NCI-H187 (cell line): ENCODE measurements around the gene GJD3.

Experiments
- DNase-seq, 2 experiments: peaks; one replicate each; lab custom pipeline; 2025; lab: John Stamatoyannopoulos, UW

Gene GJD3

DNA sequence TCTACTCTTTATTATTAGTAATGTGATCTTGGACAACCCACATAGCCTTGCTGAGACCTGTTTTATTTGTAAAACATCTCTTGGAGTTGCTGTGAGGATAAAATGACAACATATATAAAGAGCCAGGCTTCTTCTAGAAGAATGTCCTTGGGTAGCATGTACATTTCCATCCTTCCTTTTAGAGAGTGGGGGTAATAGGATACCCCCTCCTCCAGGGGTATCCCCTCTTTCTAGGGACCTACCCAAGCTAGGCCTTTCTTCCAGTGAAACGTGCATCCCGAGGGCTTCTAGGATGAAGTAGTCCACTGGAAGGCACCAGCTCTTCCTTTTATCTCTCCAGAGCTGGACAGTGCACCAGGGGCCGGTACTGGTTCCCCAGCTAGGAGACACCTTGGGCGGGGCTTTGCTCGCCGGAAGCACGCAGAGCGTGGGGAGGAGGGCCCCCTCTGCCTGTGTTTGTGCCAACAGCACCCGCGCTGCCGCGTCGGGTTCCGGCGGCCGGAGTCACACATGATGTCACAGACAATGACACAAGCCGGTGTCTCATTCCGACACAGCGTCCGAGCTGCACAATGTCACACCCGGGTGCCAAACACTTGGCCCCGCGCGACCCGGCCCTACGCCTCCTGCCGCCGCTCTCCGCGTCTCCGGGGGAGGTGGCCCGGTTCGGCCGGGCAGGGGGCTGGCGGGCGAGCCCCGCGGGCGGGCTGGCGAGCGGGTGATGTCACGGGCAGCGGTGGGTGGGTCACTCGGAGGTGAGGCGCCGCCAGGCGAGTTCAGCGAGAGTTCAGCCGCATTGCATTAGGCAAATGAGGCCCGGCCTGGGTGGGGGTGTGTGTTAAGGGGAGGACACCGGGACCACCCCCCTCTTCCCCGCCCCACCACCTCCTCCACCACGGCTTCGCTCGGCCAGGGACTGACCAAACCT, 23.4 kb downstream of the GJD3 start:
- peak; percentile 22 to 23 for DNase-seq

DNA sequence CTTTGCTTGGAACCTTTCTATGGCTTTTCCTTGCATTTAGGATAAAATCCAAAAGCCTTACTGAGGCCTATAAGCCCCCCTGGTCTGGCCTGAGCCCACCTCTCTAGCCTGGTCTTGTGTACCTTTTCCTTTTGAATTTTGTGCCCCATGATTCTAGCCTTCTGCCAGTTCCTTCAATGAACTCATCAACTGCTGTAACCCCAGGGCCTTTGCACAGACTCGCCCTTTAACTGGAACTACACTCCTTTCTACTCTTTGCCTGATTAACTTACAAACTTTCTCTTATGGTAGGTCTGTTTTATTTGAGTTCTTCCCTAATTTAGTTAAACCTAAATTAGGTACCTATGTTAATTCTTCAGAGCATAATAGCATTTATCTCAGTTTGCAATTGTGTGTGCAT, 24.2 kb downstream of the GJD3 start:
- DNase-seq, result no peak

DNA sequence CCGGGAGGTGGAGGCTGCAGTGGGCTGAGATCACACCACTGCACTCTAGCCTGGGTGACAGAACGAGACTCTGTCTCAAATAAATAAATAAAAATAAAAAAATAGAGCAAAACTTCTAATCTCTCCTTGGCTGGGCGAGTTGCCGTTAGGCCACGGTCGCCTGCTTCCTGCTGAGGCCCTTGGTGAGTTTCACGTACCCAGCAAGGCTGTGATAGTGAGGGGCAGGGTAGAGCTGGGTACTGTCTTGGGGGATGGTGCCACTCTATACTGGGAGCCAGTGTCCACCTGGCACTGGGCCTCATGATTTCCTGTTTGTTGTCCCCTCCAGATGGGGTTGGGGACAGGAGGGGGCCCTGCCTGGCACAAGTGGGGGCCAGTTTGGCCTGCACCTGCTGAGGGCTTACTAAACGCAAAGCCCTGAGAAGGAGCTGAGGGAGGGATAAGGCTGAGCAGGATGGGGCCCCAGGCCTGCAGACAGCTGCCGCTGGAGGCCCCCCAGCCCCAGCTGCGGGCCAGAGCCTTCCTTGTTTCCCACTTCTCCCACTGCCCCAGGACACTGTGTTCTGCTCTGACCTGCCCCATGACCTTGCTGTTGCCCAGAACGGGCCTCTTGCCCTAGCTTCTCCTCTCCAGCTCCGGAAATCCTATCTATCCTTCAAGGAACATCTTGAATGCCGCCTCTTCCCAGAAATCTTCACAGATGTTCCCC, 25.4 kb downstream of the GJD3 start:
- DNase-seq, result no peak

DNA sequence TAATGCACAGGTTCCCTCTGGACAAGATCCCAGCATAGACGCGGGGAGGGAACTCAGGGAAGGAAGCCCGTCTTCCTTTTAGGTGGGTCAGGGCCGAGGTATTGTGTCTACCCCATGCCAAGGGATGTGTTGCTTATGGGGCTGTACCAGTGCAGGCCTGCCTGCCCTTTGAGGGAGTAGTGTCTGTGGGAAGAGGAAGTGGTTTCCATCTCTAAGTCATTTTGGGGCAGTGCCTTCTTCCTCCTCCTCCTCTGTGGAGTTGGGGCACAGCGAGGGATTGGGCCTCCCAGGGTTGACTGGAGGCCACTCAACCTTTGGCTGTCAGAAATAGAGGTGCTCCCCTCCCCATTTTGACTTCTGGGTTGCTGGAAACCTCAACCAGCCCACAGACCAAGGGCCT, 26.5 kb downstream of the GJD3 start:
- DNase-seq, result no peak

DNA sequence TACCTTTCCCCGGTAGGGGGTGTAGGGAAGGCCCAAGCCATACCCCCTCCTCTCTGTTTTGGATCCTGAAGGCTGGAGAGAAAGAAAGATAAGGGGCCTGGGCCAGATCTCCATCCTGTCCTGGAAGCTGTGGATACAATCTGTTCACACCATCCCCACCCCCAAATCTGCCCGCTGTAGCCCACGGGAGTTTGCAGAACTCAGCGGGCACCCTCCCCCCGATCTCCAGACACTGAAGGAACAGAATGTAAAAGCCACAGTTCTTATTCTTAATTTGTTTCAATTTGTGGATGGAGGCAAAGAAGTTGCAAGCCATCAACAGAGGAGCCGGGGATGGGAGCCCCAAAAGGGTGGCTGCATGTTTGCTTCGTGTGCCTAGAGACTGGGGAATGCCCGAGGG, 27.2 kb downstream of the GJD3 start:
- no peak for DNase-seq

DNA sequence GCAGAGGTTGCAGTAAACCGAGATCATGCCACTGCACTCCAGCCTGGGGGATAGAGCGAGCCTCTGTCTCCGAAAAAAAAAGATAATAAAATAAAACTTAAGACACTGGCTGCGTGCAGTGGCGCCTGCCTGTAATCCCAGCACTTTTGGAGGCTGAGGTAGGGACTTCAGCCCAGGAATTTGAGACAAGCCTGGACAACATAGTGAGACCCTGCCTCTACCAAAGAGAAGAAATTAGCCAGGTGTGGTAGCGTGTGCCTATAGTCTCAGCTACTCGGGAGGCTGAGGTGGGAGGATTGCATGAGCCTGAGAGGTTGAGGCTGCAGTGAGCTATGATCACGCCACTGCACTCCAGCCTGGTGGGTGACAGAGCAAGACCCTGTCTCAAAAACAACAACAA, 28.9 kb downstream of the GJD3 start:
- no peak for DNase-seq

DNA sequence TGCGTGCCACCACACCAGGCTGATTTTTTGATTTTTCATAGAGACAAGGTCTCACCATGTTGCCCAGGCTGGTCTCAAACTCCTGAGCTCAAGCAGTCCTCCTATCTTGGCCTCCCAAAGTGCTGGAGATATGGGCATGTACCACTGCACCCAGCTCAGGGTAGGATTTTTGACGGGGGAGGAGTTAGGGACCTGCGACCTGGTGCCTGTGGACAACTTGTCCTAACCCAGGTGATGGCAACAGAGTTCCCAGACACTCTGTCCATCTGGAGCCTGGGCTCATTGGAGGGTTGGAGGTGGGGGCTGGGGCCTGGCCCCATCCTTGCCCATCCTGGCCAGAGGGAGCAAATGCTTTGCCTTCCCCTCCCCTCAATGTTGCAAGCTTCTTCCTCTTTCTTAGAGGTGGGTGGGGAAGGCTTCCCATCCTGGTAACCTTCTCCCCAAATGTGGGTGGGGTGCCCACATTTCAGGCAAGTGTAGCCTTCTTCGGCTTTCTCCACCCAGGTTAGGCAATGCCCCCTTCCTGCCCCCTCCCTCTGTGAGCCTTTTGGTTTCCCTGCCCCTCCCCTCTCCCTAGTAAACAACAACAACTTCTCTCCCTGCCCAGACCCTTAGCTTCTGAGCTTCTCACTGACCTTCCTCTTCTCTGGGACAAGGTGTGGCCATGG, 30.6 kb downstream of the GJD3 start:
- DNase-seq, result no peak

DNA sequence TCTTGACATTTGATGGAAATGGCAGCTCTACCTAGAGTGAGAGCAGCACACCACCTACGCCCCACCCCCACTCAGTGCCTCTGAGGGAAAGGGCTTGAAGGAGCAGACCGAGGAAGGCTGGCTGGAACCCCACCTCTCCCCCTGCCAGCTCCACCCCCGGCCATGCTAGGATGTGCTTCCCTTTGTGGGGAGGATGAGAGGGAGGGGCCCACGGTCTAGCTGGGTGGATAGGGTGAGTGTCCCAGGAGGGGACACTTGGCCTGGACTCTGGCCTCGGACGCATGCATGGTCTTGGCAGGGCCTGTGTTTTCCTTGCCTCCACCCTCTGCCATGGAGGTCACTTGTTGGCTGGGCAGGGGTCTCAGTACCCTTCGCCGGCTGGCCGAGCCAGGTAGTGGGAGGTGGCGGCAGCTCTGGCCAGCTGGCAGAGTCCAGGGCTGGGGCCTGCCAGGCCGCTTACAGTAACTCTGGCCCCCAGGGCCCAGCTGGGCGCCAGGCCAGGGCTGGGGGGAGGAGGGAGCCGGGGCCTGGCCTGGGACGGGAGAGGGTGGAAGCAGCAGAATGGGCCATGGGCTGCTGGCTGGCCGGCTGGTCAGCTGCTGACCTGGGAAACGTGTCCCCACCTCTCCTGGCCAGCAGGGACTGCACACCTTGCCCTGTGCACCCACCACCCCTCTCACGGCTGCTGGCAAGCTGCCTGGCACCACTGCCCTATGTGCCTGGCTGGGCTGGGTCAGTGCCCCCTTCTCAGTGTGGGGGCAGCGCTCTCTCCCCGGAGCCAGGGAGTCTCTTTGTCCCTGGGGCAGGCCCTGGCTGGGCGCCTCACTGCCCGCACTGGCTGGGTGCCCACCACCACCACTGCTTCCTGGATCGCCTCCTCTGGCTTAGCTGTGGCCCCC, 32.5 kb downstream of the GJD3 start:
- DNase-seq, result no peak

DNA sequence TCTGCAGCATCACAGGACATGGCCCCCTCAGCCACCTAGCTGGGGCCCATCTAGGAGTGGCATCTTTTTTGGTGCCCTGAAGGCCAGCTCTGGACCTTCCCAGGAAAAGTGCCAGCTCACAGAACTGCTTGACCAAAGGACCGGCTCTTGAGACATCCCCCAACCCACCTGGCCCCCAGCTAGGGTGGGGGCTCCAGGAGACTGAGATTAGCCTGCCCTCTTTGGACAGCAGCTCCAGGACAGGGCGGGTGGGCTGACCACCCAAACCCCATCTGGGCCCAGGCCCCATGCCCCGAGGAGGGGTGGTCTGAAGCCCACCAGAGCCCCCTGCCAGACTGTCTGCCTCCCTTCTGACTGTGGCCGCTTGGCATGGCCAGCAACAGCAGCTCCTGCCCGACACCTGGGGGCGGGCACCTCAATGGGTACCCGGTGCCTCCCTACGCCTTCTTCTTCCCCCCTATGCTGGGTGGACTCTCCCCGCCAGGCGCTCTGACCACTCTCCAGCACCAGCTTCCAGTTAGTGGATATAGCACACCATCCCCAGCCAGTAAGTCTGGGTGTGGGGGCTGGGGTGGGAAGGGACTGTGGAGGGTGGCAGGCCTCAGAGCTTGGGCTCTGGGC, 33.6 kb downstream of the GJD3 start:
- DNase-seq, result no peak

DNA sequence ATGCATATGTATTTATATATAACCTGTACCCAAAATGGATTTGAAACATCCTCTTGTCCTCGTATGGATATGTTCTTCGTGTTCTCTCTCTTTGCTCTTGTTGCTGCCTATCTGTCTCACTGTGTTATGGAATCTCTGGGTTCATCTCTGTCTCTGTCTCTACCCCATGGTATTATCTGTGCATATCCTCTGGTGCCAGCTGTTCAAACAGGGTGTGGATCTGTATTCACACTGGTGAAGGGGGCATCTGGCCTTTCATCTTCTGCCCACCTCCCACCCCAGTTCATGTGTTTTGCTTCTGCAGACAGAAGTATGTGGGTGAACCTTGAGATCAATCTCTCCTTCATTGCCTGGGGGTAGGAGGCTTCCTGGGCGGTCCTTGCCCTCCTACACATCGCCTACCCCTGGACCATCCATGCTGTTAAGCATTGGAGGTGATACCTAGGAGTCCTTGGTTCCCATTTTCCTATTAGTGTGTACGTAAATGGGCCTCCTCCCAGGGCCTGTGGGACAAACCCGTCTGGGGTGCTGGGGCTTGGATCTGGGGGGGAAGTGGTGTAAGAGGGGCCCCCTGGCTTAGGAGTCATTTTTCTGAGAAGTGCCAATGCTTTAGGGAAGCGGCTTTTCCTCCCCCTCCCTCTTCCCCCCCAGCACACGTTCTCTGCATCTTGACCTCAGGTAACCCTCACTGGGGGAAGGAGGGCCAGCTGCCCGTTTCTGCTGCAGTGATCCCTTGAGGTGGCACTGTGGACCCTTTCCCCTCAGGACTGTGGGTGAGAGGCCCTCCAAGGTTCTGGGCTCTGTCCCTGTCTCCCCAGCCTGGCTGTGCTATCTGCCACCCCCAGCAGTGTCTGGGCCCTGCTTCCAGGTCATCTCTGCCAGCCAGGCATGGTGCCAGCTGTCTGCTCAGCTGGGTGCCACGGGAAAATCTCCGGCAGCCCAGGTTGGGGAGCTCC, 34.4 kb downstream of the GJD3 start:
- DNase-seq, result no peak

DNA sequence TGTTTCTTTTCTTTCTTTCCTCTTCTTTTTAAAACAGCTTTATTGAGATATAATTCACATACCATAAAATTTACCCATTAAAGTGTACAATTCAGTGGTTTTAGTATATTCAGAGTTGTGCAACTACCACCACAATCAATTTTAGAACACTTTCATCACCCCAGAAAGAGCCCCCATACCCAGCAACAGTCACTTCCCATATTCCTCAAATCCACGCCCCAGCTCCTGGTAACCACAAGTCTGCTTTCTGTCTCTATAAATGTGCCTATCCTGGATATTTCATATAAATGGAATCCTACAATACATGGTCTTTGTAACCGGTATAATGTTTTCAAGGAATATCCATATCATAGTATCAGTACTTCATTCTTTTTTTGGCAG, 36.2 kb downstream of the GJD3 start:
- DNase-seq, result no peak

DNA sequence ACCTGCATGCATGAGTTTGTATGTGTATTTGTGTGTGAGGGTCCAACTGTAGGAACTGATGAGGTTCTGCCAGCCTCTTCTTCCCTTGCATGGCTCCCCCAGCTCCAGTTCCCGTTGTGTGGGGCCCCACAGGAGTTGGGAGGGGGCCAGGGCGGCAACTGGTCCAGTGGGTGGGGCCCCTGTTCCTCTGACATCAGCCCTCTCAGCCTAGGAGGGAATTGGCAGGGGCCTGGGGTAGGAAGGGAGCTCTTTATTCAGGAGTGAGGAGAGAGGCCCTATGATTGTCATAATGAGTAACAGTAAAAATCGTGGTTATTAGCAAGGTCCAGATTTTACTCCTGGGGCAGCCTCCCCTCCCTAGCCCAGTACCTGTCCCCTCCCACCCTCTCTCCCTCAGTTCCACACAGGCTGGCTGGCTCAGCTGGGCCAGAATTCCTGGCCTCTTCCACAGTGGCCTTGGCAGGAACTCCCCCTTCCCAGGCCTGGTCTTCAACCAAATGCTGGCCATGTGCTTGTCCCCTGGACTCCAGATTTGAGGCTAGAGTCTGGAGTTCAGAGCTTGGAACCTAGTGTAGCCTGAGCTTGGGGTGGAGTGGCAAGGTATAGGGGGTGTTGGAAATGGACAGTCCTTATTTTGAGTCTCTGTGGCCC, 36.7 kb downstream of the GJD3 start:
- DNase-seq, result no peak

DNA sequence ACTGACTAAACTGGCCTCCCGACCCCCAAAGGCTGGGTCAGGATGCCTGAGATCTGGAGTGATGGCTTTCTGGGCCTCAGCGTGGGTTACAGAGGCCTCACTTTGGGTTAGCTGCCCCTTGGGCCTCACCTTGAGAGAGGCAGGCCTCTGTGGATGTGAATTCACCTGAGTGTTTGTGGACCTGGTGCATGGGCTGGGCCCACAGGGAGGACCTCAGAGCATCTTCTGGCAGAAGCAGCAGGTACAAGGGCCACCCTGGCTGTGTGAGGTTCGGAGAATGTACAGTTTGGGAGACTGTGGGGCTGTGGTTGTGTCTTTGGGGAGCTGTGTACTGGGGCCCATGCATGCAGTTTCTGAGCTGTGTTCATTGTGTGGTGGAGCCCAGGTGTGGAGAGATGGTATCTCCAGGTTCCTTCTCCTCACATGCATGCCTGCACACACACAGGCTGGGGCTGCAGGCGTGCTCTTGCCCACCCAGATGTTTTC, 37.2 kb downstream of the GJD3 start:
- DNase-seq, result no peak

DNA sequence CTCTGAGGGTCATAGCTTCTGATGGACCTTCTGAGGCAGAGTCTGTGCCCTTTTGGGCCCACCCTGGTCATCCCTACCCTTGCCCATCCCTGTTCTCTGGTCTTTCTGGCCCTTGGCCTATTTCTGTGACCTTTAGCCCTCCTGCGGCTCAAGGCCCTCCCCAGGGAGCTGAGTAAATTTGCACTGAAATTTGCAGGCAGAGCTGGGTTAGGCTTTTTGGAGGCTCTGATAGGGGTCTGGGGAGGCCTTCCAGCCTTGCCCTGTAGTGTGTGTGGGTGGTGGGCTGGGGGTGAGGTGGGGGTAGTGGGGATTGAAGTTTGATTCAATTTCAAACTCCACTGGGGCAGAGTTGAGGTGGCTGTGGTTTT, 37.7 kb downstream of the GJD3 start:
- DNase-seq, result no peak

DNA sequence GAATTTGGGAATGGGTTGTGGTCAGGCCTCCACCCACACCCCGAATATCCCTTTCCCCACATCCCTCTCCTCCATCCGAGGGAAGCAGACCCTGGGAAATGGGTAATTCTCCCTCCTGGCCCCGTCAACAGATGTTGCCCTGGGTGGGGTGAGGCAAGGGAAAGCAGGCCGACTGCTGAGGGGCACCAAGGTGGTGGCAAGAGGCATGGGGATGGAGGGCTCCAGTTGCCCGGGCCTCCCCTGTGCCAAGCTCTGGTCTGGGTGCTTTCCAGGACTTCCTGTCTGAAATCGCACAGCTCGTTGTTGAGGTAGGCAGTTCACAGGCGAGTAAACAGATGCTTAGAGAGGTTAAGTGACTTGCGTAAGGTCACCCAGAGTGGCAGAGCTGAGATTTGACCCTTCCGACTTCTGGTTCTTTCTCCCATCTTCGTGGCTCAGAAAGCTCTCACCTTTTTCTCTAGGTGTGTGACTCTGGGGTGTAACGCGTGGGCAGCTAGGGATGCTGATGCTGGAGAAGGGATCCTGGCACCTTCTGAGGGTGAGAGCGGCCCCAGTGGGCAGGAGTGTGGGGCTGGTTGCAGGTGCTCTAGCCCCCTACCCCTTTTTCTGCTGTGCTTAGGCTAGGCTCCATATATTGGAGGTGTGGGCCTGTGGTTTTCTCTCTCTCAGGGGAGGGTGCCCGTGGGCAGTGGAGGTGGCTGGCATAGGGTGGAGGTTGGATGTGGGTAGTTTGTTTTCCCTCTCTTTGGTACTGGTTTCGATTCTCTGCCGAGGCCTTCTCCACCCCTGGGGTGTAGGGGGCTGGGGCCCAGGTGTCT, 38.3 kb downstream of the GJD3 start:
- DNase-seq, result no peak

DNA sequence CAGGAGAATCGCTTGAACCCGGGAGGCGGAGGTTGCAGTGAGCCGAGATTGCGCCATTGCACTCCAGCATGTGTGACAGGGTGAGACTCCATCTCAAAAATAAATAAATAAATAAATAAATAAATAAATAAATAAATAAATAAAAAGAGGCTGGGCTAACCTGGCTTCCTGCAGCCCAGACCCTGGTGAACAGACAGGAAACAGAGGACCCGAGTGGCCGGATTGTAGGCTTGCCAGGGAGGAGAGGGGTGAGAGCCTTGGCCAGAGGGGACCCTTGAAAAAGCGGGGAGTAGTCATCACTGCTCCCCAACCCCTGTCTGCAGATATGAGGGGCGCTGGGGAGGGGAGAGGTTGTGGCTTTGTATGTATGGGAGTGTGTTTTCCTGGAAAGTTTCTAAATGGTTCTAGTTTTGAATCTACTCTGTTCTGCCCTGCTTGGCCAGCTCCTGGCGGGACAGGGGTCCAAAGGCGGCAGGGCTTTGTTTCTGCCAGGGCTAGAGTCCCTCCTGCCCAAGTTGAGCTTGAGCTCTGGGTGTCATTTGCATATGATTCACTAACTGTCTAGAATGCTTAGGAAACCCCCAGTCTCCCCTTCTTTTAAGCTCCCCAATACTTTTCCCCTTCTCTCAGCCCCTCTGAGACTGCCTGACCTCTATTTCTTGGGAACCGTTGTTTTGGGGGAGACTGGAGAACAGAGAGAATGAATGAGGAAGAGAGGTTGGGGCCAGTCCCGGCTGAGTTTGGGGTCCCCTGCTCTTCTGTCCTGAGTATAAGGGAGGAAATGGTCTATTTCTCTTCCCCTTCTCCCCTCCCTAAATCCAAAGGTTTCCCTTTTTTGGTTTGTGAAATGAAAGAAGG, 39.2 kb downstream of the GJD3 start:
- no peak for DNase-seq
